Thyroid gland (tissue), 4 donors: ENCODE data around the gene HOXA5. TPM values are rescaled to one million over a fixed set of nuclear protein-coding genes. Genes with fewer than 3 reads are reported as not detected.

Source experiments
- DNase-seq, 2 donors: peaks; one replicate each; pipeline ENCODE4 v3.0.0-alpha.2; 2019
- H3K27ac ChIP-seq, 3 donors: fragments of 200-600 bp; sonication (generic); 1 replicate in 2 of 3; 2 replicates in 1 of 3; pipeline ENCODE4 v1.5.1; 2016 to 2019; ENCODE audit warnings: mild to moderate bottlenecking in 1 of 3, moderate library complexity in 1 of 3
- H3K27me3 ChIP-seq: fragments of 200-600 bp; sonication (generic); one replicate; pipeline ENCODE4 v1.5.1; 2019
- H3K36me3 ChIP-seq, 2 donors: fragments of 200-600 bp; sonication (generic); one replicate each; pipeline ENCODE4 v1.5.1; 2016 to 2019
- H3K4me1 ChIP-seq, 2 donors: fragments of 200-600 bp; sonication (generic); one replicate each; pipeline ENCODE4 v1.5.1; 2017 to 2019
- H3K4me3 ChIP-seq, 3 donors: fragments of 200-600 bp; sonication (generic); replicated peaks in 1 of 3; 1 replicate in 2 of 3; 2 replicates in 1 of 3; pipeline ENCODE4 v1.5.1; 2016; ENCODE audit warnings: mild to moderate bottlenecking in 1 of 3
- H3K9me3 ChIP-seq: fragments of 200-600 bp; sonication (generic); one replicate; pipeline ENCODE4 v1.5.1; 2017
- POLR2A ChIP-seq, 2 donors: fragments of 450-650 bp; IDR thresholded peaks; one replicate each; pipeline ENCODE4 v1.6.1; 2017; ENCODE audit warnings: antibody characterized with exemption in 2 of 2, mild to moderate bottlenecking in 2 of 2, moderate library complexity in 1 of 2
- WGBS, 2 donors: methylation state at CpG; one replicate each; pipeline ENCODE4 v1.1.5; 2017; 5-methylcytosine and 5-hydroxymethylcytosine counted together
- intact Hi-C: fragments of 100-400 bp; cut with DNase I; formaldehyde crosslinking; loops from one replicate; pipeline ENCODE4 v1.15.1; 2023
- total RNA-seq, 4 donors: library from RNA; depleted of rRNA; stranded (reverse); fragments of >200 nt; gene quantifications; one replicate each; pipeline ENCODE4 v1.2.3, GENCODE V29; 2016
- TF ChIP-seq, protein P1 (sequence below), 6 experiments: fragments of 200-600 bp in 3 of 6; fragments of 450-650 bp in 3 of 6; sonication (generic) in 3 of 6; IDR thresholded peaks; one replicate each; pipeline ENCODE4 v1.5.1; 2016 to 2019; ENCODE audit warnings: antibody characterized with exemption in 6 of 6, mild to moderate bottlenecking in 2 of 6, inconsistent platforms in 1 of 6, moderate library complexity in 1 of 6

Gene HOXA5
- total RNA-seq, 4 donors from 2014 or later: 2.0 to 4.4 (median 3.3) TPM

DNA sequence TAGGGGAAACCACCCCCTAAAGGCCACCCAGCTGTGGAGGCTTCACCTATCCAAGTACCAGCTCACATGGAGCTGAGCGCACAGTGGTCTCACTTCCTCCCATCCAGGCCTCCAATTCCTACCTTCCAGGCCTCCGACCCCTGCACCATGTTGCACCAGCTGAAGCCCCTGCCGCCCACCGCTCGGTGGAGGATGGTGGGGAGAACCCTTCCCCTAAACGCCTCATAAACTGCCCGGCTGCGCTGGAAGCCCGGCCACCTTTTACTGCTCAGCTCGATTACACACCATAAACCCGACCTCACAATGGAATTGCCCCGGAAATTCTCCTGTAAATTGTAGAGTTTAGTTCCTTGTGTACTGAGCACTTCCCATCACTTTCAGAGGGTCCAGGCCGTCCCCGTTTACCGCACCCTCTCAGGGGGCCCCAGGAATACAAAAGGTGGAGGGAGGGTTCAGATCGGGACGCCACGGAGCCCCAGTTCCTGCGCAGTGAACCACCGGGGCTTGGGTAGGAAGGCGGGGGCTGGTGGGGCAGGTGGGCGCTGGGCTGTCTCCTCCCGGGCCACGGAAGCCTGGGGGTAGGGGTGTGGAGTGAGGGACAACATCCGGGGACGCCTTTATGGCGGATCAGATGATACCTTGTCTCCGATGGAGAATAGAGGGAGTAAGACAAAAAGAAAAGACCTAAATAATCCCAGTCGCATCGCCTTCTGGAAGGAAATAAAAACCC is 14.4 kb upstream of the HOXA5 start:
- no peak for TF ChIP-seq POLR2A (IDR thresholded peaks at IDR 0.05)
- TF ChIP-seq, protein P1, sequence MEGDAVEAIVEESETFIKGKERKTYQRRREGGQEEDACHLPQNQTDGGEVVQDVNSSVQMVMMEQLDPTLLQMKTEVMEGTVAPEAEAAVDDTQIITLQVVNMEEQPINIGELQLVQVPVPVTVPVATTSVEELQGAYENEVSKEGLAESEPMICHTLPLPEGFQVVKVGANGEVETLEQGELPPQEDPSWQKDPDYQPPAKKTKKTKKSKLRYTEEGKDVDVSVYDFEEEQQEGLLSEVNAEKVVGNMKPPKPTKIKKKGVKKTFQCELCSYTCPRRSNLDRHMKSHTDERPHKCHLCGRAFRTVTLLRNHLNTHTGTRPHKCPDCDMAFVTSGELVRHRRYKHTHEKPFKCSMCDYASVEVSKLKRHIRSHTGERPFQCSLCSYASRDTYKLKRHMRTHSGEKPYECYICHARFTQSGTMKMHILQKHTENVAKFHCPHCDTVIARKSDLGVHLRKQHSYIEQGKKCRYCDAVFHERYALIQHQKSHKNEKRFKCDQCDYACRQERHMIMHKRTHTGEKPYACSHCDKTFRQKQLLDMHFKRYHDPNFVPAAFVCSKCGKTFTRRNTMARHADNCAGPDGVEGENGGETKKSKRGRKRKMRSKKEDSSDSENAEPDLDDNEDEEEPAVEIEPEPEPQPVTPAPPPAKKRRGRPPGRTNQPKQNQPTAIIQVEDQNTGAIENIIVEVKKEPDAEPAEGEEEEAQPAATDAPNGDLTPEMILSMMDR (IDR thresholded peaks at IDR 0.05): no peak
- WGBS, 2 donors: 18 to 25% methylated on average over 29 to 30 of the region's 30 CpGs
- H3K36me3 ChIP-seq: no peaks in the 10 kb centered on the region
- DNase-seq: no peak
- intact Hi-C loops: no loop called here
- no peak overlapping the region for H3K4me3 ChIP-seq
- H3K27ac ChIP-seq: no peak overlapping the region
- H3K9me3 ChIP-seq: no peaks in the 10 kb centered on the region
- peaks cover 69% of the 10 kb centered on the region for H3K27me3 ChIP-seq
- peaks cover 18 to 29% of the 10 kb centered on the region in 2 donors for H3K4me1 ChIP-seq

DNA sequence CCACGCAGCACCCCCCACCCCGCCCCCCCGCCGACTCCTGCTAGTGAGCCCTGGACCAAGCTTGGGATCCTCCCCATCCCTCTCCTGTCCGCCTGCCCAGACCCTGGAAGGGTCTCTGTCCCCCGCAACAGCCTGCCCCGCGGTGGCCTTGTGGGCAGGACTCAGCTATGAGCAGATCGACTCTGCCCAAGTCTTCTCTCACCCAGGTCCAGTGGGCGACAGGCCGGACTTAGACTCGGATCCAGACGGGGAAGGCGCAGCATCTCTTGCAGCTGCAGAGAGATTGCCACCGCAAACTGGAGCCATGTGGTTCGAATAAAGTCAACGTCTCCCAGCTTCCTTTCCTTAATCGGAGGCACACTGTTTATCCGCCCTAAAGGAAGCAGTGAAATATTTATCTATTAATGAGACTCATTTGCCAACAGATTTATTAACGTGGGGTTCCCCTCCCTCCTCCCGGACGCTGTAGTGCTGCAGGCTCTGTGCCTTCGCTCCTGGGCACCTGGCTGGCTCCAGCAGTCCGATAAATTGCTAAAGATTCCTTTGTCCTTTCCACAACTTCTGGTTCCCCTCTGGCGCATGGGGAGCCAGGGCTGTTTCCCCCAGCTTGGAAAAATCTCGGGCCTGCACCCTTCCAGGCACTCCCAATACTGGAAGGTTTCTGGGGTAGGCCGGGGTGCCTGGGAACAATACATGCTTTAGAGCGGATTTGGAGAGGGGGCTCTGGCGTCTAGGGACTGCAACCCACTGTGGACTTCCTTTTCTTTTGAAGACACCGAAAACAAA is 13.6 kb upstream of the HOXA5 start:
- Histone ChIP-seq H3K36me3 (no peaks in the 10 kb centered on the region), H3K9me3 (no peaks in the 10 kb centered on the region), H3K27me3 (peaks cover 76% of the 10 kb centered on the region), H3K4me1 (peaks cover 18 to 33% of the 10 kb centered on the region in 2 donors), H3K27ac (no peak overlapping the region), H3K4me3 (no peak overlapping the region)
- no peak for DNase-seq
- 16 to 27% methylated on average over 21 of the region's 30 CpGs for WGBS, 2 donors
- TF ChIP-seq POLR2A (IDR thresholded peaks at IDR 0.05): no peak
- TF ChIP-seq, protein P1 (IDR thresholded peaks at IDR 0.05): no peak
- intact Hi-C loops: no loop called here

DNA sequence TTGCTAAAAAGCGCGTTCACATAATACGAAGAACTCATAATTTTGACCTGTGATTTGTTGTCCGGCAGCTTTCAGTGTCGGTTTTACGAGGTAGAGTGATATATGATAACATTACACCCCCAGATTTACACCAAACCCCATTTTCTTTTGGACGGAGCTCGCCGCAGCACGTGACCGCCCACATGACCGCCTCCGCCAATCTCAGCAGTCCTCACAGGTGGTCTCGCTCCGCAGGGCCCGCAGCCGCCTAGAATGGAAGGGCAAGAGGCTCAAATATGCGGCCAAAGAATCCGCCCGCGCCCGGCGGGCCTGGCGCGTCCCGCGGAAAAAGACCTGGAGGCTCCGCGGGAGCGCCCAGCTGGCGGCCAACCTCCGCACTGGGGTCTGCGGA is 13.0 kb upstream of the HOXA5 start, which contains the start of gene HOXA7:
HOXA7 (minus strand) TSS at position 168 of the 391 bp plus-strand sequence; CDS start at position 38, 130 bp downstream.
- WGBS, 2 donors: 5 to 6% methylated on average over 17 to 25 of the region's 33 CpGs
- H3K9me3 ChIP-seq: no peaks in the 10 kb centered on the region
- H3K4me3 ChIP-seq: no peak within 1 kb of the TSS
- H3K36me3 ChIP-seq: no peaks in the 10 kb centered on the region
- H3K27me3 ChIP-seq: peaks cover 77% of the 10 kb centered on the region
- peaks cover 18 to 32% of the 10 kb centered on the region in 2 donors for H3K4me1 ChIP-seq
- DNase-seq: no peak
- H3K27ac ChIP-seq: no peak within 1 kb of the TSS
- intact Hi-C loops: no loop called here
- TF ChIP-seq POLR2A (IDR thresholded peaks at IDR 0.05): no peak
- TF ChIP-seq, protein P1 (IDR thresholded peaks at IDR 0.05): no peak

DNA sequence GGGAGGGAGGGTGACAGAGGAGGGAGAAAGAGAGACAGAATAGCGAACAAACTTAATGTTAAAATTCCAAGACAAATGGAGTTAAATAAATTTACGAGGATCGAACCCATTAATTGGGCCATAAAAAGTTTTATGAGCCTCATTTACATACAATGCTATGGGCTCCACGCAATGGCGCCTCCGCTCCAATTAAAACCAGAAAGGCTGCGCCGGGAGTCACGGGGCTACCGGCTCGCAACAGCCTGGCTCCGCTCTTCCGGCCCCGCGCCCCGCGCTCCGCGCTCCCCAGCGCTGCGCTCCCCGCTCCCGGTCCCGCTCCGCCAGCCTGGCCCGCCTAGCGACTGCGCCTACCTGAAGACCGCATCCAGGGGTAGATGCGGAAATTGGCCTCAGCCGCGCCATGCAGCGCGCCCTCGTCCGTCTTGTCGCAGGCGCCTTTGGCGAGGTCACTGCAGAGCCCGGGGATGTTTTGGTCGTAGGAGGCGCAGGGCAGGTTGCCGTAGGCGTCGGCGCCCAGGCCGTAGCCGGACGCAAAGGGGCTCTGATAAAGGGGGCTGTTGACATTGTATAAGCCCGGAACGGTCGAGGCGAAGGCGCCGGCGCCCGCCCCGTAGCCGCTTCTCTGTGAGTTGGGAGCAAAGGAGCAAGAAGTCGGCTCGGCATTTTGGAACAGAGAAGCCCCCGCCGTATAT is 12.5 kb upstream of the HOXA5 start:
- WGBS, 2 donors: 5 to 7% methylated on average over 46 to 51 of the region's 63 CpGs
- Histone ChIP-seq H3K36me3 (no peaks in the 10 kb centered on the region), H3K4me1 (peaks cover 17 to 32% of the 10 kb centered on the region in 2 donors), H3K9me3 (no peaks in the 10 kb centered on the region), H3K27me3 (peaks cover 78% of the 10 kb centered on the region), H3K27ac (no peak overlapping the region), H3K4me3 (no peak overlapping the region)
- no peak for DNase-seq
- intact Hi-C loops: no loop called here
- TF ChIP-seq, protein P1 (IDR thresholded peaks at IDR 0.05): no peak
- no peak for TF ChIP-seq POLR2A (IDR thresholded peaks at IDR 0.05)
